Bone marrow (tissue), 2 donors: ENCODE measurements around the gene ADCY9.

ENCODE experiments used
- DNase-seq, 2 donors: peaks; one replicate each; lab custom pipeline; 2025; lab: John Stamatoyannopoulos, UW

The ADCY9 gene

DNA sequence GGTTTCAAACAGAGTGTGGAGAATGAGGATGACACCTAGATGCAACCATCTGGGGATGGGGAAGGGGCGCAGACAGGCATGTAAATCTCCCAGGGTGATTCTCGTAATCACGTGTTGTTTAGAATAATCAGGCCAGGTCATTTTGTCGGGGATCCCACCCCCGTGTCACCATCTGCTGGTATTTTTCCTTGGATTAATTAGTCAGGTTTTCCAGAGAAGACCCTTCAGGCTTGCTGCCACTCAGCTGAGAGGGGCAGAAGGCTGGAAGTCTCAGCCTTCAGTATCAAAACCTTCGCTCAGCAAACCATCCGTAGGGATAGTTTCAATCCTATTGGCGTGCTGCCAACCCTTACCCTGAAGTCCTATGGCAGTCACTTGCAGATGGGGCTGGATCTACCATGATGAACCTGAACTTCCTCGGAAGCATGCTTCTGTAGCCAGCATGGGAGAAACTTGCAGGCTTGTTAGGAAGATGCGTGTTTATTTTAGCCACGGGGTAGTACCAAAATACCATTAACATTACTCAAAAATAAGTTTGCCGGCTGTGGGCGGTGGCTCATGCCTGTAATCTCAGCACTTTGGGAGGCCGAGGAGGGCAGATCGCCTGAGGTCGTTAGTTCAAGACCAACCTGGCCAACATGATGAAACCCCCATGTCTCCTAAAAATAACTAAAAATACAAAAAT is 7.5 kb upstream of the ADCY9 start:
- no peak for DNase-seq

DNA sequence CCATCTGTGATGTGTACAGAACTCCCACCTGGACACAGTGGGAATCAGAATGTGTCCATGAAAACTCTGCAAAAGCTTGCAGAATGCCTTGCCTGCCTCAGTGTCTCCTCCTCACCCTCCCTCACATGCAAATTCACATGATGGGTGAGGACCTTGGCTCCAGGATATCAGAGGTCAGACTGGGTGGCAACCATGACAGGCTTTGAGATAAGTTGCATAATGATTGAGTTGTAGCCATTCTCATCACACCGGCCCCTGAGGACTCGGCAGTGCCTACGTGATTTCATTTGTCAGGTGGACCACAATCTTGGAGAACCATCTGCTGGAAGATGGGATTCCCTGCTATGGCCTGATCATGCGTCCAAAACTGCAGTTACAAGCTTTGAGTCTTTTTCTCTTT is 3.9 kb upstream of the ADCY9 start:
- no peak for DNase-seq

DNA sequence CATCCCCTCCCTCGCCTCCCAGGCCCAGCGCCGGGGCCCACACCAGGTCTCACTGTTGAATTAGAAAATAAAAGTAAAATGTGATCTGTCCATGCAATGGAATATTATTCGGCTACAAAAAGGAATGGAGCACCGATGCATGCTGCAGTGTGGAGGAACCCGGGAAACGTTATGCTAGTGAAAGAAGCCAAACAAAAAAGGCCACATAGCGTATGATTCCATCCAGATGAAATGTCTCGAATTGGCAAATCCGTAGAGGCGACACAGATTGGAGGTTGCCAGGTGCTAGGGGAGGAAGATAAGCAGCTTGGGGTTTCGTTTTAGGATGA is 972 bp upstream of the ADCY9 start:
- DNase-seq, result no peak

DNA sequence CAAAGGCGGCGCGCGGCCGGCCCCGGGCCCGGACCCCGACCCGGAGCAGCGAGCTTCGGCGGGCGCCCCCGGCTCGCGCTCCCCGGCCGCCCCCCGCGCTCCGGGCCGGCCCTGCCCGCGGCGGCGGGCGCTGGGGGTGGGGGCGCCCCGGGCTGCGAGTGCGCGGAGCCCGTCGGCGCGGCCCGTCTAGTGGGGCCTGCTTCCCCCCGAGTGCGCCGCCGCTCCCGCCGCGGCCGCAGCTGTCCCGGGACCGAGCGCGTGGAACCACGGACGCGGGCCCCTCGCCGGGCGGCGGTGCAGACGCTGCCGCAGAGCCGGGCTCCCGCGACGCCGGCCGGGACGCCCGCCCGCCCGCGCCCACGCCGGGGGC is 308 bp downstream of the ADCY9 start:
- DNase-seq, result no peak

DNA sequence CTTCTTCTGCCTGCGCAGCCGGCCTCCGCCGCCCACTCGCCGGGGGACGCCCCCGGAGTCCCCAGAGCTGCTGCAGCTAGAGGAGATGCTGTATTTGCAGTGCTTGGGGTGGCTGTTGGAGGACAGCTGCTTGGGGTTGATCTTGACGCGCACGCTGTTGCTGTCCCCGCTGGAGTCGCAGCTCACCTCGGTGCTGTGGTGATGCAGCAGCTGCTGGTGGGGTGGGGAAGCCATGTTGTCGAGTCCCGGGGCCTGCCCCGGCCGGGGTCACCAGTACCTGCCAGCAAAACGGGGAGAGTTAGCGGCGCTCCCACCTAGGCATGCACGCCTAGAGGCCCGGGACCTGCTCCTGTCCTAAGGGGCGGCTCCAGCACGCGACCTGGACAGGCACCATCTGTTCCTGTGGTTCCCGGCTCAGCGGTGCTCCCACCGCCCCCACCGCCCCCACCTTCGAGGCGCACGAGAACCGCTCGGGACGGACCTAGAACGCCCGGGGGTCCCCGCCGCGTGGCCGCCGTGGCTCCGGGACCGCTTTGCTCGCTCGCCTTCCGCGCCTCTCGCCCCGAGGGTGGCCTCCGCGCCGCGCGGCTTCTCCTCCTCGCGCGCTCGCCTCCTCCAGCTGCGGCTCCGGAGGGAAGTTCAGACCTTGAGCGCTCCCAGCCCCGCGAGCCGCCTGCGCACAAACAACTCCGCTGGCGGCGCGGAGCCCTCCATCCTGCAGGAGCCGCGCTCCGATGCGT is 863 bp downstream of the ADCY9 start:
- peak; percentile 30 to 31 for DNase-seq

DNA sequence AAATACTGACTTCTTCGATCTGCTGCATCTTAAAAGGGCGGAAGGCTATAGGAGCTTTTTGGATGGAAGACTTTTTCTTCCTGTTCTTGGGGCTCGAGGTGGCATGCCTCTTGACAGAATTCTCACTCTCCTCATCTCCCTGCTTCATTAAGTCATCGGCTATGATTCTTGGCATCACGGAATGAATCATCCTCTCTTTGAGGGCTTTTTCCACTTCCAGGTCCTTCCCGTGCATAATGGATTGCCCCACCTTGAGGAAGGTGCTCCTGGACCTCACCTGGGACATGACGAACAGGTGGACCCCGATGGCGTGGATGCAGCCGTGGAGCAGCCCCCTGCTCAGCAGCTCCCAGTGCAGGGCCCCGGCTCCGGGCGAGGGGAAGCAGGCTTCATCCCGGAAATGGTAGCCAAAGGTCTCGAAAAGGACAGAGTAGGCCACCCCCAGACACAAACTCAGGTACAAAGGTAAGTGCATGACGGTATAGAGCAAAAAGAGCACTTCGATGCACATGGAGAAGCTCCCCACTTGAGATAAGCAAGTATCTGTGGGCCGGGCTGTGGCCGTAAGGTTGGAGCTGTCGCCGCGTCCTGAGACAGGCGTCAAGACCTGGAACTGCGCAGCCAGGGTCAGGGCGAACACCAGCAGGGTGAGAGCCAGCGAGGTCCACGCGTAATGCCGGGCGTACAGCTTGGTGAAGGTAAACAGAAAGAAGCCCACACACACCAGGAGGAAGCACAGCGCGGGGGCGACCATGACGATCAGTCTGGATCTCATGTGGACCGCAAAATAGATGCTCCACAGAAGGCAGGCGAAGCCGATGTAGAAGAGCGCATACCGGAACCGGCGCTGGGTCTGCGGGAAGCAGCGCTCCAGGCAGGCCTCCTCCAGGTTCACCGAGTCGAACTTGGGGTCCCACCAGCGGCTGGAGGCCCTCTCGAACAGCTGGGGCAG is 1.7 kb downstream of the ADCY9 start:
- no peak for DNase-seq

DNA sequence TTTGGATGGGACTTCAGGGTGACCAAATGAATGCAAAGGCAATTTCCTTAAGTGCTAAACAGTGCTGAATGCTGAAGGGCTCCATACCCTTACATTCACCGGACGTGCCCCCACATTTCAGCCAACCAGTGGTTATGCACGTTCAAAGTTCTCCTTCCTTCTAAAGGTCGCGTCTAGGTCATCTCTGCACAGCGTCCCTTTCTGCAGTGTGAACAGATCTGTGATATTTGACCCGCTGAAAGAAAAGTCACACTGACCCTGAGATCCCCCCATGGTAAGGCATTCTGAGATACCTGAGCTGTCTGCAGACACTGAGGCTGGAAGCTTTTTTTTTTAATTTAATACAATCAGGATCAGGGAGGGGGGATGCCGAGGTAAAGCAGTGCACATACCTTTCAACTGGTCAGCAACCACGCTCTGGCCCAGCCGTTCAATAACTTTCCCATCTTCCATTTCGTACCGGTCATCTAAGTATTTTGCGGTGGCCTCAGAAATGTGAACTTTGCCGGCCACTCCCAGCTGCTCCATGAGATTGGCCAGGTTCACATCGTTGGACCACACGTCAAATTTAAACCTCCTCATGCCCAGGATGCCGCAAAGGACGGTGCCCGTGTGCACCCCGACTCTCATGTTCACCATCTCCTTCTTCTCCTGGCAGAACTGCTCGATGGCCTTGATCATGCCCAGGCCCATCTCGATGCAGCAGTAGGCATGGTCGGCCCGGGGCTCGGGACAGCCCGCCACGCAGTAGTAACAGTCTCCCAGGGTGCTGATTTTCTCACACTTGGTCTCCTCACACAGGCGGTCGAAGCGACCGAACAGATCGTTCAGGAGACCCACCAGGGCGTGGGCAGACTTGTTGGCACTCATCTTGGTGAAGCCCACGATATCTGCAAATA is 2.6 kb downstream of the ADCY9 start:
- no peak for DNase-seq

DNA sequence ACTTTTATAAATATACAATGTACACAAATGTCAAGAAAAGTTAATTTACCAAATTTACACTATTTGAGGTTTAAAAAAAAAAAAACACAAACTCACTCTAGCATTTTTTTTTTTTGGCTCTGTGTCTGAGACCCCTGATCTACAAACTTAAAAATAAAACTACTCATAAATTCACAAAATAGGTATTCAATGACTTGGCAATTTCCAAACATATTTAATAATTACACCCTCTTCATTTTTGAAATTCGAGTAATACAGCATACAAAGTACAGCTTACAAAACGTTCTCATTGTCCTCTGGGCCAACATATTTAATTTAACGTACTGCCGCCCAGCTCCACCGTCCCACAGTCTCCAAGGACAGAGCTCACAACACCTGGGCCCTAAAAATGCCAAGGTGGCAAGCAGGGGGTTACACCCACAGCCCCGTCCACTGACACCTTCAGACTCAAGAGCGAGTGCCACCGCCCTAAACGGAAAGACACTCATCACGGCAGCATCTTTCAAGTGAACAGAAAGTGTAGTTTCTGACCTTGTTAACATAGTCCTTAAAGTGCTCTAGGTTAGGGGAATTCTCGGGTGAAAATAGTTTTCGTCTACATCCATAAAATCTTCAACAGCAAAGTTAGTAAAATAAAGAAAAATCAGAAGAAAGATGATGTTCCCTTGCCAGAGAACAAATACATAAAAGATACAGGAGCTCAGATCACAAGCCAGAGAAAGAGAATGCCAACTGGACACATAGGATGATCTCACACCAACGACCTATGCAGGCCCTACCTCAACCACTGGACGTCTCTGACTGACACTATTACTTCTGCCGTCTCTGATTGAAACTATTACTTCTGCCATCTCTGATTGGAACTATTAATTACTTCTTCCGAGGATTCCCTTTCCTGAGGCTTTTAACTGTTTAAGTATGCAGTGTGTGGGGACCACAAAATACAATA is 4.2 kb downstream of the ADCY9 start:
- no peak for DNase-seq

DNA sequence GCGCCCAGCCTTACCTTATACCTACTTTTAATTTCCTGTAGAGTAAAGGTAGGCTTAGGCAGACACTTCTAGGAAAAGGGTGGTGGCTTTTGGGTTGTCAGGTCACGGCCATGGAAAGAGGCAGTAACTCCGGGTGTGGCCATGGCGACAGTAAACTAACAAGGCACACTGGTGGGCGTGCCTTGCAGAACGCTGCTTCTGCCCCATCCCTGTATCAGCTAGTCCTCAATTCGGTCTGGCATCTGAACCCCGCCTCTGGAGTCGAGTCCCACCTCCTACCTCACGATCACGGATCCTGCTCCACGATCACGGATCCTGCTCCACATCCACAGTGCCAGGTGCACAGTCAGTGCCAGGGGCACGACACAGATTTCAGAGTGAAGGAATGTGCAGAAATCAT is 5.6 kb downstream of the ADCY9 start:
- no peak for DNase-seq

DNA sequence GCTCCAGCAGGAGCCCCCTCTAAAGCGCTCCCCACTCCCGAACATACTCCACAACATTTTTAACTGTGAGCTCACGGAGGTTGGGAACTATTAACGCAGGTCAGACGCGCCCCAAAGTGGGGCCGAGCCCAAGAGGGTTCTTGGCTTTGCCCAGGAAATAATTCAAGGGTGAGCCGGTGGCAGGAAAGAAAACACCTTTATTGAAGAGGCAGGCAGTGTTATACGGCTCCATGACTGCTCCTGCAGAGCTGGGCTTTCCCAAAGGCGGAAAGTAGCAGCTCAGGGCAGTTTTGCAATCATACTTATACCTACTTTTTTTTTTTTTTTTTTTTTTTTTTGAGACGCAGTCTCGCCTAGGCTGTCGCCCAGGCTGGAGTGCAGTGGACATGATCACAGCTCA is 6.2 kb downstream of the ADCY9 start:
- DNase-seq, result no peak

DNA sequence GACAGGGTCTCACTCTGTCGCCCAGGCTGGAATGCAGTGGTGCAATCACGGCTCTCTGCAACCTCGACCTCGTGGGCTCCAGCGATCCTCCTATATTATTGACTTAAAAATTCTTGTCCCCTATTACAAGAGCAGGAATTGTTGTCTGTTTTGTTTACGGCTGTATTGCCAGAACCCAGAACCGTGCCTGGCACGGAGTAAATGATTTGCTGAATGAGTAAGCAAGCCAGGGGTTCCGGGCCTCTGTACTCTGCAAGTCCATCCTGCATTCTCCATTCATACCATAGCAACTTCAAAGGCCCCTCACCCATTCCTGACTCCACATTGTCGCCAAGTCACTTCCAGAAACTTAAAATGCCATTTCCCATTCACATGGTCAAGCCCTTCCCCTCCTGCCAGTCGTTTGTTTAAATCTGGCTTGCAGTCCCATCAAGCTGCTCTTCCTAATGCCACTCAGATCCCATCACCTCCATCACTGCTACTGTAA is 6.9 kb downstream of the ADCY9 start:
- no peak for DNase-seq

DNA sequence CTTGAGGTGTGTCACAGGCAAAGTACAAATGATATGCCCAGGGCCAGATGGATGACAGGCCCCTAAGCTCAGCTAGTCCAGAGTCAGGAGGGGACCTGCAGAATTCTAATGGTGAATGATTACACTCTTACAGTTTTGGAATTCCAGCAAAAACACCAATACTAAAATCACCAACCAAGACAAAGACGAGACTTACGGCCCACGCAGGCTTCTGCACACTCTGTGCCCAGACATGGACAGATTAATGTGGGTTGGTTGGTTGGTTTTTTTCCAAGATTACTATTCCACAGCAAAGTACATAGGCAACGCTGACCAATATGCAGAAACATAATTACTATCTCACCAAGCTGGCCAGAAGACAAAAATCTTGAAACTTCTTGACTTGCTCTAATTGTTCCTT is 9.7 kb downstream of the ADCY9 start:
- DNase-seq, result no peak

DNA sequence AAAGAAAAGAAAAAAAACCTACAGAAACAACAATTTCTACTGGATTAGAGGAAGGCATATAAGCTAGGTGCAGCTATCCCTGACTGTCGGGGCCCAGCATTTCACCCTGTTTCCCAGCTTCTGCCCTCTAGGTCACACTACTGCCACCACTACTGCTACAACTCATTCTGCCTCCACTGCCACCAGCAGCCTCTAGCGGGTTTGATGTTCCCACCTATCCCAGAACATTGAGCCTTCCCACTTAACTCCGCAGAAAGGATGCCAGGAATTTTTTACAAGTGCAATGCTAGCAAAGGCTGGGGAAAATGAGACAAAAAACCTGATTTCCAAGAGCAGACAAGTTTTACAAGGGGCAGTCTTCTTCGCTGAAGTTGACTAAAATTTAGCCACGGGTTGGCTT is 10.4 kb downstream of the ADCY9 start:
- DNase-seq, result no peak

DNA sequence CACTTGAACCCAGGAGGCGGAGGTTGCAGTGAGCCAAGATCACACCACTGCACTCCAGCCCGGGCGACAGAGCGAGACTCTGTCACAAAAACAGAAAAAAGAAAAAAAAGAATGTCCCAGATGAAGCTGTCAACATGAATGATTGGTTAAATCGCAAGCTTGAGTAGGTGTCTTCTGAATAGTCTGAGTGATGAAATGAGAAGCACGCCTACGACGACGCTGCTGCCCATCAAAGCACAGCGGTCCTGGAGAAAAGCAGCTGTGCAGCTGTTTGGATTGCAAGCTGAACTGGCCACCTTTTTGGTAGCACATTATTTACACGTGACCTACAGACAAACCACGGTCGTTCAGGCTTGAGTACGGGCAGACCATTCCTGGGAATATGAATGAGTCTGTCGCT is 12.5 kb downstream of the ADCY9 start:
- DNase-seq, result no peak

DNA sequence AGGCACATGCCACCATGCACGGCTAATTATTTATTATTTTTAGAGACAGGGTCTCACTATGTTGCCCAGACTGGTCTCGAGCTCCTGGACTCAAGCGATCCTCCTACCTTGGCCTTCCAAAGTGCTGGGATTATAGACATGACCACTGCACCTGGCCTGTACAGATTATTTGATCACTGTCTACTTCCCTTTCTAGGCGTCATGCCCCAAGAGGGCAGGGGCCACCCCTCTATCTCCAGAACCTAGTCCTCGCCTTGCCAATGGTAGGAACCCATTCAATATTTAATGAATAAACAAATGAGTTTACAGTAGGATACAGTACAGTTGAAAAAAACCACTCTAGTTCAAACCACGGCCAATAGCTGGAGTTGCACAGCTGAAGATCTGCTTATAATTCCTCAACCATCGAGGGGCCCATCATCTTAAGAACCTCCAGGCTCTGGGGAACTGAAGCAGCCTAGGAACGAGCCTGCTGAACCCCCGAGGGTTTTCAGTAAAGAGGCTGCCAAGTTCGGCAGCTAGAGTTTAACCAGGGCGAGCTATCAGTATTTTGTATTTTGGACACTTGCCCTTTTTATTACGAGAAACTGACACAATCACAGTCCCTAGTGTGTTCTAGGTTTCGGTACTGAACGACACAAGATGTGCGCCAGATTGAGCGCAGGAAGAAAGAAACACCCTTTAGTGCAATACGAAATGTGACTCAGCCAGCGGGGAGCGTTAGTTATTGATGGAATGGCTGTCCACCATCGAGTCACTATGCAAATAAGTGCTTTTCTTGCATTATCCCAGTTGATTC is 14.6 kb downstream of the ADCY9 start:
- DNase-seq, result no peak

DNA sequence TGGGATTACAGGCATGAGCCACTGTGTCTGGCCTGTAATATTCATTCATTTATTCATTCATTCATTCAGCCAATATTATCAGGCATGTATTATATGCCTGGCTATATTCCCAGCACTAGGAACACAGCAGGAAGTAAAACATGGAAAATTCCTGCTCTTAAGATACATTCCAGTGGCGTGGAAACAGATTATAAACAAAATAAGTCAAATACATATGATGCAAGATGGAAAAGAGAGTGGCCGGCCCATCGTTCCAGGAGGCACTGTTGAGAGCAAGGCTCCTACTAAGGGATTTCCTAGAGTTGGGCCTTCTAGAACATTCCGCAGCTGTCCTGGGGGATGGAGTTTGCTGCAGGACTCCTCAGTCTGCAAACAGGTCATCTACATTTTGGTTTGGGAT is 17.7 kb downstream of the ADCY9 start:
- DNase-seq, result no peak

DNA sequence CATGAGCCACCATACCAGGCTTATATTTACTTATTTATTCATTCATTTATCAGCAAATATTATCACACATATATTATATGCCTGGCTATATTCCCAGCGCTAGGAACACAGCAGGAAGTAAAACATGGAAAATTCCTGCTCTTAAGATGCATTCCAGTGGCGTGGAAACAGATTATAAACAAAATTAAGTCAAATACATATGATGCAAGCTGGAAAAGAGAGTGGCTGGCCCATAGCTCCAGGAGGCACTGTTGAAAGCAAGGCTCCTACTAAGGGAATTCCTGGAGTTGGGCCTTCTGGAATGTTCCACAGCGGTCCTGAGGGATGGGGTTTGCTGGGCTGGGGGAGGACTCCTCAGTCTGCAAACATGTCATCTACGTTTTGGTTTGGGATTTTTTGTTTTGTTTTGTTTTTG is 18.4 kb downstream of the ADCY9 start:
- no peak for DNase-seq

DNA sequence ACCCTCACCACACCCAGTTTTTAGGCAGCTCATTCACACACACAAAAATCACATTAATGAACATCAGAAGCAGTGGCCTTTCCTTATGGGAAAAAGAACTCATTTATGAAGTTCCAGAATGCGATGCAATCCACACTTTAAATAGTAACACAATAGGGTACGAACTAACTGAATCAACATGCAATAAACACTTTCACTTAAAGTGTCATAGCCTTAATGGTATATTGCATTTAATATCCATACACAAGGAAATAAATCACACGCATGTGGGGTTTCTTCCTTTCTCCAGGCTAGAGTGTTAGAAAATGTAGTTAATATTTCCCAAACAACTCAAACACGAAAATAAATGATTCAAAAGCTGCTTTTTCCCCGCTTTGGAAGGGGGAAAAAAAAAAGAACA is 19.7 kb downstream of the ADCY9 start:
- DNase-seq, result no peak

DNA sequence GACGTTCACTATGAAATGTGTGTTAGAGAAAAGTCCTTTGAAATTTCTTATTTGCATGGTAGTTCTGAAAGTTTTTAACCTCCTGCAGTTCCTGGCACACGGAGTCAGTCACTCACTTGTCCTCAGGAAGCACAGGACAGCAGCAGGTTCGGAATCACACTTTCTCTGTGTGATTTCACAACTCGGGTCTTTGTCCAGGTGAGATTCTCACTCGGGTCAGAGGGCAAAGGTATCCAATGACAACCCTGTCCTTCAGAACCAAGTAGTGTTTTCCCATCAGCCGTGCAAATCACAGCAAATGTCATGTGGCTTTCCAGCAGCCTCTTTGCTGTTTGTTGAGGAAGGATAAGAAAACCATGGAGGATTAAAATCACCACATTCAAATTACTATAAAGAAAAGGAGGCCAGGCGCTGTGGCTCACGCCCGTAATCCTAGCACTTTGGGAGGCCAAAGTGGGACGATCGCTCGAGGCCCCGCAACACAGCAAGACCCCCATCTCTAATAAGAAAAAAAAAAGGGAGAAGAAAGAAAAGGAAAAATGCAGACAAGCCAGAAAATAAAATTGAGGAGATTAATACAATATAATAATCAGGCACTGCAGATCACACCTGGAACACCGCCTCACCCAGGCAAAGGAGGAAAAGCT is 22.0 kb downstream of the ADCY9 start:
- DNase-seq, result no peak
